DLD1 (cell line): Measurements from ENCODE around the gene EIF3D.

Source experiments
- in situ Hi-C: cut with HindIII; loops from 2 replicates; pipeline ENCODE4 v1.10.0; 2017; ENCODE audit warnings: low sequenced_read_pairs

The EIF3D gene, protein sequence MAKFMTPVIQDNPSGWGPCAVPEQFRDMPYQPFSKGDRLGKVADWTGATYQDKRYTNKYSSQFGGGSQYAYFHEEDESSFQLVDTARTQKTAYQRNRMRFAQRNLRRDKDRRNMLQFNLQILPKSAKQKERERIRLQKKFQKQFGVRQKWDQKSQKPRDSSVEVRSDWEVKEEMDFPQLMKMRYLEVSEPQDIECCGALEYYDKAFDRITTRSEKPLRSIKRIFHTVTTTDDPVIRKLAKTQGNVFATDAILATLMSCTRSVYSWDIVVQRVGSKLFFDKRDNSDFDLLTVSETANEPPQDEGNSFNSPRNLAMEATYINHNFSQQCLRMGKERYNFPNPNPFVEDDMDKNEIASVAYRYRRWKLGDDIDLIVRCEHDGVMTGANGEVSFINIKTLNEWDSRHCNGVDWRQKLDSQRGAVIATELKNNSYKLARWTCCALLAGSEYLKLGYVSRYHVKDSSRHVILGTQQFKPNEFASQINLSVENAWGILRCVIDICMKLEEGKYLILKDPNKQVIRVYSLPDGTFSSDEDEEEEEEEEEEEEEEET

DNA sequence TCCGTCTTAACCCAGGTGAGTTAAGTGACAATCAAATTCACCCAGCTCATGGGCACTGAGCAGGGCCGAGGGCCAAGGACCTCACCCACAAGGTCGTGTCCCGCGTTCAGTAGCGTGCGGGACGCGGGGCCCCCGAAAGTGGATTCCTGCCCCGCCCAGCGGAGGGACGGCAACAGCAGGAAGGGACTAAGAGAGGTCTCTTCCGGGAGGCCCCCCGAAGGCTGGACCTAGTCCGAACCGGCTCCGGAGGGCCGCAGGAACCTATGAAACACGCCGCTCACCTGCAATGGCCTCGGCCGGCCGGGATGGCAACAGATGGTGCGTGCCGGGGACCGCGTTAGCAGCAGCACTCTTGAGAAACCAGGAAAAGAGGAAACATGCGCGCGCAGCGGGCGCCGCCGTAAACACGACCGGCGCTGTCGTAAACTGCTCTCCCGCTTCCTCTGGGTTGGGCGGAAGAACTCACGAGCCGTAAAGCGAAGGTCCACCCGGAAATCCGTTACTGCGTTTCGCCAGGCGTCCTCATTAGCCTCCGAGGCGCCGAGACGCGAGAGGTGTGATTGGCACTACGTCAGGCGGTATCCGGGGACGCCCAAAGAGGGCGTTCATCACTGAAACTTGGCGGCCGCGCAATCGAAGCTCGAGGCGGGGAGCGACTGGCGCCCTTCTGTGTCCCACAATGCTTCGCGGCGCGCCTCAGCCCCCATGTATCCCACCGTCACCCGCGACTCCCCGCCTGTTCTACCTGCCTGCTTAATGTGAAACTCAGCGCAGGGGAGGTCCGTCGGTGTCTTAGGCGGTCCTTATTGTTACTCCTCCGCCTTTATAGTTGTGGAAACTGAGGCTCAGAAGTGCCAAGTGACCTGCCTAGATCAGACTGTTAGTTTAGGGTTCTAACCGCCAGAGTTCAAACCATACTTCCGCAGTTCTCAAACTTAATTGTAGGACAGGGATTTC is at the start of gene EIF3D:
Gene EIF3D (minus strand): TSS at position 372 of the 957 bp plus-strand sequence. CDS start 3,045 bp downstream, outside the sequence.
- in situ Hi-C loops, result no loop called here

- in situ Hi-C loops, result no loop called here
These were observed 49.7 kb upstream of the EIF3D start for GRCh38 chr22:36578619-36579018.

DNA sequence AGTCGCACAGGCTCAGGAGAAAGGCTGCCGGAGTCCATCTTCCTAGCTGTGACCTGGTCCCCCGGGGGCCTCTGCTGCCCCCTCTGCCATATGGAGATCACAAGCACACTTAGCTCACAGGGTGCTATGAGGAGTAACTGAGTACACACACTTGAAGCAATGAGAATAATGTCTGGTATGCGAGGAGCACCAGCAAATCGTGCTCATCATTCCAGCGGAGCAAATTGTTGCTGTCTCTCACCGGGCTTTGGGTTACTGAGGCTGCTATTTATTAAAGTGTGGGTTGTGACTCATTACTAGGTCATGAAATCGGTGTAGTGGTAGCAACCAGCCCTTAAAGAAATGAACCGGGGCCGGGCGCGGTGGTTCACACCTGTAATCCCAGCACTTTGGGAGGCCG is 48.1 kb upstream of the EIF3D start:
- in situ Hi-C loops, result no loop called here

DNA sequence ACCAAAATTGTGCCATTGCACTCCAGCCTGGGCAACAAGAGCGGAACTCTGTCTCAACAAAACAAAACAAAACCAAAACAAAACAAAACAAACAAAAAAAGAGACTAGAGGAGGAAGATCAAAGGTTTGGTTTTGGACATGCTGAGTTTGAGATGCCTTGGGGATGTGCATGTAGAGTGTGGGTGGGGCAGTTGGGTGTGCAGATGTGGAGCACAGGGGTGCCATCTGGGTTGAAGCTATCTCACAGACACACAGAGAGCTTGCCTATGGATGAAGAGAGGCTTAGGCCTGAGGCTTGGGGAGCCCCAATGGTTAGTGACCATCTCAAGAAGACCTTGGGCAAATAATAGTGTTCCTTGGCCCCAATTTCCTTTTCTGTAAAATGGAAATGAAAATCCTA is 45.8 kb upstream of the EIF3D start:
- in situ Hi-C loops, result no loop called here

DNA sequence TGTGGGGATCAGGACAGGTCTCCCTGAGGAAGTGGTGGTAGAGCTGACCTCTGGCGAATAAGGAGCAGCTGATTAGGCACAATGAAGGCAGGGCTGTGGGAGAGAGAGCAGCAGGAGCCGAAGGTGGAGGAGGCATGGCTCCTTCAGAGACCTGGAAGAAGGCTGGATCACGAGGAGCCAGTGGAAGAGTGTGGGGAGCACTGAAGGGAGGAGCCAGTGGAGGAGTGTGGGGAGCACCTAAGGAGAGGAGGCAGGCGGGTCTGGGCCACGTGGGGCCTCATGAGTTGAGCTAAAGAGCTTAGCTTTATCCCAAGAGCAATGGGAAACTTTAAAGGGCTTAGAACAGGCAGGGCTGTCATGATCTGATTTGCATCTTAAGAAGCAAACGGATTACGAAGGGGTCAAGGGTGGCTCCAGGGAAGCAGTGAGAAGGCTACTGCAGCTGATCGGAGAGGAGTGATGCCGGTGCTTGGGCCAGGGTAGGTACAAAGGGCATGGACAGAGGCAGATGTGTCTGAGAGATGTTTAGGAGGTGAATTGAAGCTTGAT is 44.9 kb upstream of the EIF3D start:
- in situ Hi-C loops, result no loop called here

- in situ Hi-C loops, result no loop called here
These were observed 43.0 kb upstream of the EIF3D start for GRCh38 chr22:36571991-36572390.

DNA sequence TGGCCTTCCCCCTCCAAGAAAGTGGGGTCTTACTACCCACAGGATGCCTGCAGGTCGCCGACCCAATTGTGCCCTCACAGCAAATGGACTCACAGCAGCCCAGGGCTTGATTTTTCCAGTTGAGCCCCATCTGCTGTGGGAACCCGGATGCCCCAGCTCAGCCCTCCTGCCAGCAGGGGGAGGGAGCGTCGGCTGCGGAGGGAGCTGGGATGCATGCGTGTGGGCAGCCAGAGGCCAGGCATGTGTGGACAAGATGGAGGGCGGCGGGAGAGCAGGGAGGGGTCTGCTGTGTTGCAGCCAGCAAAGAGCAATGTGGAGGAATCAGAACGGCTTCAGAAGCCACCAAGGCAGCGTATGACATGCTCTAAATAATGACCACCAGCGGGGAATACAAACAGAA is 41.0 kb upstream of the EIF3D start:
- in situ Hi-C loops, result no loop called here

- in situ Hi-C loops, result no loop called here
These were observed 39.9 kb upstream of the EIF3D start for GRCh38 chr22:36568846-36569245.

DNA sequence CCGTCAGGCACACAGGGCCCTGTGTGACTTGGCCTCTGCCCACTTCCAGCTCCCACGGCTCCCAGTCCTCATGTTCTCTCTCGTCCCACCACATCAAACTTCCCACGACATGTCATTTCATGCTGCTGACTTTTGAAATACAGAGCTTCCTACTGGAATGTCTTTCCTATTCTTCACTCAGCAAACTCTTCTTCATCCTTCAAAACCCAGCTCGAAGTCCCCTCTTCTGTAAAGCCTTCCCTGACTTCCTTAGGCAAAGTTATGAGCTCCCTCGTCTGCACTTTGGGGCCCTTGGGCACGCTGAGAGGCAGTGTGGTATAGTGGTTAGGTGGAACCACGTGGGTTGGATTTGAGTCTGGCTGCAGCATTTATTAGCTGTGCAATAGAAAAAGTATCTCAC is 37.8 kb upstream of the EIF3D start:
- in situ Hi-C loops, result no loop called here

DNA sequence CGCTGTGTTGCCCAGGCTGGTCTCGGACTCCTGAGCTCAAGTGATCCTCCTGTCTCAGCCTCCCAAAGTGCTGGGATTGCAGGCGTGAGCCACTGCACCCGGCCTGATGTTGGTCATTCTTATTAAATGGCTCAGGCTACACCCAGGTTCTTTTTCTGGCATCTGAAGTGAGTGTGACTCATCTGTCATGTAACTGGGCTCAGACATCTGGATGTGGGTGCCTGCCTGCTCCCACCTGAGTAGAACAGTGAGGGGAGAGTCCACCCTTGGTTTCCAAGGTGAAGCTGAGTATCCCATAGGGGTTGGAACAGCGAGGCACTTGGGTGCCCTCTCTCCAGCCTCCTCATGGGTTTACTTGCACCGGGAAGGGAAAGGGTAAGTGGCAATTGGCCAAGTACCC is 36.7 kb upstream of the EIF3D start:
- in situ Hi-C loops, result no loop called here

DNA sequence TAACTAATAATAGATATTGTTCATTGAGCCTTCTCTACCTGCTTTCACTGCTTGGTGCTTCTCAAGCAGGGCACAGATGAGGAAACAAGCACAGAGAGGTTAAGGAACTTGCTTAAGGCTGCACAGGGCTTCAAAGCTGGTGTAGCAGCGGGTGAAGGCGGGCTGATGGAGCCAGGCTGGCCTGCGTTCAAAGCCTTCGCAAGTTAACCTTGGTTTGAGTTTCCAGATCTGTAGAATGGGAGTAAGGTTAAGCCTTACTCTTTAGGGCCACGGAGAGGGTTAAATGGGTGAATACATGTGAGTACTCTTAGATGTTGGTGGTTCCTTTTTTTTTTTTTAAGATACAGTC is 36.2 kb upstream of the EIF3D start:
- in situ Hi-C loops, result no loop called here

DNA sequence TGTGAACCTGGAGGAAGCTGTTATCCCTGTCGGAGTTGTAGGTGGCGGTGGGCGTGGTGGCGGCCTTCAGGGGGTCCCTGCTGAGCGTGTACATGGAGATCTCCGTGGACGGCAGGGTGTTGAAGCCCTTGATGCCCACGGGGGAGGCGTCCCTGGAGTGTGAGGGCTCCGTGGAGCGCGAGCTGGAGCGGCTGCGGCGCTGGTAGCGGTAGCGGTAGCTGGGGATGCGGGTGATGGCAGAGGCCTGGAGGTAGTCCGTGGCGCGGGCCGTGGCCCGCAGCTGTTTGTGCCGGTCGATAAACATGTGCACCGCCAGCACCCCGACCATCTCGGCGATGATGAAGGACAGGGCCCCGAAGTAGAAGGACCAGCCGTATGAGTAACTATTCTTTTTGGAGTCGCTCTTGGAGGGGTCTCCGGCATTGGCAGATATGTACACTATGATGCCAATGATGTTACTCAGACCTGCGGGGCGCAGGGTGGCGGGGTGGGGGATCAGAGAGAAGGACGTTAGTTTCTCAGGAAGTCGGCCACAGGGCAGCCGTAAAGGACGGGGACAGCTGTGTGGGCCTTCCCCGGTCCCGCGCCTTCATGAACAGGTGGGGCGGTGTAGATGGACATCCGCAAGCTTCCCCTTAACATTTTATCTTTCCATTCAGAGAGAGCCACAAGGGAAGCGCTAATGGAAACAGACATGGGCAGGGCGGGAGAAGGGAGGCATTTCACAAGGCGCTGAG is 35.6 kb upstream of the EIF3D start:
- in situ Hi-C loops, result no loop called here

- in situ Hi-C loops, result no loop called here
These were observed 34.9 kb upstream of the EIF3D start for GRCh38 chr22:36563898-36564297.

GRCh38 chr22:36563444-36563843 is 34.5 kb upstream of the EIF3D start:
- in situ Hi-C loops, result no loop called here

GRCh38 chr22:36563001-36563400 is 34.0 kb upstream of the EIF3D start:
- in situ Hi-C loops, result no loop called here

GRCh38 chr22:36562261-36562835 is 33.4 kb upstream of the EIF3D start:
- in situ Hi-C loops, result no loop called here

GRCh38 chr22:36561291-36561811 is 32.4 kb upstream of the EIF3D start:
- in situ Hi-C loops, result no loop called here

- in situ Hi-C loops, result no loop called here
These were observed 31.0 kb upstream of the EIF3D start for GRCh38 chr22:36560001-36560400.

GRCh38 chr22:36554098-36554497 is 25.1 kb upstream of the EIF3D start:
- in situ Hi-C loops, result no loop called here

DNA sequence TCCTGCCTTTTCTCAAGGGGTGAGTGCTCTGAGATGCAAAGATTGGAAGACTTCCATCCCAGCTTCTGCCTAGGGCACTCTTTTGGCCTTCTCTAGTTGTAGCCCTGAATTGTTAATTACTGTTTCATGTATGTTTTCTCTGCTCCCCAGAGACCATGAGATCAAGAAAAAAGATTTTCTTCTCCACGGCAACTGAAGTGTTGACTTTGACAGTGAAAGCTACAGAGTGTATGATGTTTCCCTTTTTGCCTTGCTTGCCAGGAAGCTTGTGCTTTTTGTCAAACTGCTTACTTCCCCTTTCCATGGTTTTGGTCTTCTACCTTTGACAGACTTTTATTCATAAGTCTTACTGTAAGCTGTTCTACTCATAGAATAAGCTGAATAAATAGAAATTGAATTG is 23.3 kb upstream of the EIF3D start:
- in situ Hi-C loops, result no loop called here
